Nephron progenitor cell (in vitro differentiated cells): ENCODE measurements around the gene ASB12.

Experiments
- DNase-seq: peaks from one replicate; pipeline ENCODE4 v3.0.0; 2021
- H3K27ac Mint-ChIP-seq: 2 replicates; pipeline ENCODE4 v1.8.0; 2021; ENCODE audit warnings: mild to moderate bottlenecking, moderate library complexity, mixed read lengths
- H3K27me3 Mint-ChIP-seq: 2 replicates; pipeline ENCODE4 v1.8.0; 2021; ENCODE audit warnings: mild to moderate bottlenecking, low read depth, mixed read lengths; ENCODE audit not compliant: poor library complexity
- H3K36me3 Mint-ChIP-seq: 2 replicates; pipeline ENCODE4 v1.8.0; 2021; ENCODE audit warnings: low read depth, mixed read lengths
- H3K4me1 Mint-ChIP-seq: 2 replicates; pipeline ENCODE4 v1.8.0; 2021; ENCODE audit warnings: mixed read lengths
- H3K4me3 Mint-ChIP-seq: 2 replicates; pipeline ENCODE4 v1.8.0; 2021; ENCODE audit warnings: mild to moderate bottlenecking, moderate library complexity, mixed read lengths
- H3K9me3 Mint-ChIP-seq: 2 replicates; pipeline ENCODE4 v1.8.0; 2021; ENCODE audit warnings: mild to moderate bottlenecking, moderate library complexity, mixed read lengths
- CTCF ChIP-seq: fragments of 200-600 bp; sonication (generic); IDR thresholded peaks from 2 replicates; pipeline ENCODE4 v1.5.0; 2021; ENCODE audit warnings: antibody characterized with exemption

The ASB12 gene

GRCh38 chrX:64198036-64198435 is 32.4 kb downstream of the ASB12 start:
- peaks cover 51% of the 10 kb centered on the region for H3K9me3 Mint-ChIP-seq
- peaks cover 16% of the 10 kb centered on the region for H3K36me3 Mint-ChIP-seq
- H3K4me3 Mint-ChIP-seq = no peak overlapping the region
- H3K27me3 Mint-ChIP-seq = peaks cover 3% of the 10 kb centered on the region
- DNase-seq = no peak
- TF ChIP-seq CTCF = no peak
- H3K4me1 Mint-ChIP-seq = peaks cover 39% of the 10 kb centered on the region
- no peak overlapping the region for H3K27ac Mint-ChIP-seq

GRCh38 chrX:64196606-64197005 is 33.8 kb downstream of the ASB12 start:
- H3K27ac Mint-ChIP-seq = no peak overlapping the region
- H3K27me3 Mint-ChIP-seq = peaks cover 3% of the 10 kb centered on the region
- H3K4me1 Mint-ChIP-seq = peaks cover 29% of the 10 kb centered on the region
- H3K4me3 Mint-ChIP-seq = no peak overlapping the region
- DNase-seq = no peak
- H3K36me3 Mint-ChIP-seq = peaks cover 25% of the 10 kb centered on the region
- TF ChIP-seq CTCF = no peak
- H3K9me3 Mint-ChIP-seq = peaks cover 52% of the 10 kb centered on the region

GRCh38 chrX:64195862-64196261 is 34.5 kb downstream of the ASB12 start:
- no peak for DNase-seq
- Mint-ChIP-seq H3K27ac (no peak overlapping the region), H3K4me3 (no peak overlapping the region), H3K27me3 (peaks cover 3% of the 10 kb centered on the region), H3K36me3 (peaks cover 33% of the 10 kb centered on the region), H3K9me3 (peaks cover 55% of the 10 kb centered on the region), H3K4me1 (peaks cover 22% of the 10 kb centered on the region)
- no peak for TF ChIP-seq CTCF

GRCh38 chrX:64192673-64193072 is 37.7 kb downstream of the ASB12 start:
- TF ChIP-seq CTCF = no peak
- H3K27ac Mint-ChIP-seq = no peak overlapping the region
- no peak overlapping the region for H3K4me3 Mint-ChIP-seq
- DNase-seq = no peak
- H3K4me1 Mint-ChIP-seq = peaks cover 13% of the 10 kb centered on the region
- H3K9me3 Mint-ChIP-seq = peaks cover 48% of the 10 kb centered on the region
- no peaks in the 10 kb centered on the region for H3K27me3 Mint-ChIP-seq
- peaks cover 37% of the 10 kb centered on the region for H3K36me3 Mint-ChIP-seq

- Mint-ChIP-seq H3K27ac (no peak overlapping the region), H3K36me3 (peaks cover 37% of the 10 kb centered on the region), H3K27me3 (no peaks in the 10 kb centered on the region), H3K9me3 (peaks cover 48% of the 10 kb centered on the region), H3K4me3 (no peak overlapping the region), H3K4me1 (peaks cover 13% of the 10 kb centered on the region)
- TF ChIP-seq CTCF = no peak
- no peak for DNase-seq
Measured at GRCh38 chrX:64192040-64192439, 38.4 kb downstream of the ASB12 start.

- Mint-ChIP-seq H3K4me1 (peaks cover 13% of the 10 kb centered on the region), H3K27ac (no peak overlapping the region), H3K27me3 (no peaks in the 10 kb centered on the region), H3K36me3 (peaks cover 37% of the 10 kb centered on the region), H3K4me3 (no peak overlapping the region), H3K9me3 (peaks cover 48% of the 10 kb centered on the region)
- DNase-seq = no peak
- no peak for TF ChIP-seq CTCF
Measured at GRCh38 chrX:64191281-64192010, 39.0 kb downstream of the ASB12 start.
